GM19043 (cell line): ENCODE measurements around the gene LRTM1.

Experiments used
- ATAC-seq: cut with Tn5 transposase; IDR thresholded peaks from one replicate; pipeline ENCODE4 v1.9.1; 2021; ENCODE audit warnings: low read depth; ENCODE audit not compliant: unreplicated experiment

LRTM1 gene

GRCh38 chr3:54941690-54942362 lies 14.0 kb upstream of the LRTM1 start:
- no peak for ATAC-seq

DNA sequence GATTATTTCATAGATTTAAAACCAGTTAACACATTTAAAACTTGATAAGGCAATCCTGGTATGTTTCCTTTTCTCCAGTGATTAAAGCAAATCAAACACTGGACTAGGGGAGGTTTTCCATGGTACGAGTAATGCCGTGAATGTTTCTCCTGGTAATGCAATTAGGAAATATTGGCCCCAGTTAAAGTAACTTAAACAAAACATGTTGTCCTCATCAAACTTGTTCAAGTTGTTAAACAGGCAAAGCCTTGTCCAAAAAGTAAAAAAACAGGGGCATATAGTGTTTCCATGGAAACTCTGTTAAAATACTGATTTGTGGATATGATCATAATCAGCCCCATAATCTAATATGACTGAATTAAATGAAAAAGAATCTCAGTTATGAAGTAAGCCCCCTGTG lies 13.1 kb upstream of the LRTM1 start:
- no peak for ATAC-seq

DNA sequence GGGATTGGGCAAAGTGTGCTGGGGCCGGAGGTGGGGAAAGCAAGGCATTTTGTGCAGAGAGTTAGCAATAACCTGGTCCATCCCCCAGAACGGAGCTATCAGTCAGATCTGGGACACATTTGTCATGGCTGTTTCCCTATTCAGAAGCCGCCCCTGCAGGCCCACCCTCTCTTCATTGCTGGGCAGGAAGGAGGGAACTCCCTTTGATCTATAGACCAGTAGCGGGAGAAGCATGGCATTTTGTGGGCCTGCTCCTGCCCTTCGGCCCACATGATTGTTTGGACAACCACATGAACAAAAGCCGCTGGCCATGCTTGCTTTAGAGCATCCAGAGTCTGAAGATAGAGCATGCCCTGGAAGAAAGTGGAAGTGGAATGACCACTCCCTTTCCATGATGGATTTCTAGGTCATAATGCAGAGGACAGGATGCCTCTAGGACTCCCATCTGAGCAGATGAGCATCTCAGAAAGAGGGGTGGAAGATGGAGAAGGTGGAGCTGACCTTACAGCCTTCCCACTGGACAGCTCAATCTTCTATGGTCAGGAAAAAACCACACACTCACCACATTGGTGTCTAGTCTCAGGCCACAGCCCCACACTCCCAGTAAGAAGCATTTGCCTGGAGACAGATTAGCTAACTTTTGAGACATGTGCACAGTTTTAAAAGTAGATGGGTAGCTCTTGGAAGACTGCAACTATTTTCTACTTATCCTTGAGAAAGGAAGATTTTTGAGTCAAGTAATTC lies 11.9 kb upstream of the LRTM1 start:
- no peak for ATAC-seq

GRCh38 chr3:54936561-54936960 lies 8.7 kb upstream of the LRTM1 start:
- no peak for ATAC-seq

- ATAC-seq, result no peak
Observed at GRCh38 chr3:54935869-54936268, 8.0 kb upstream of the LRTM1 start.

GRCh38 chr3:54932606-54933005 lies 4.7 kb upstream of the LRTM1 start:
- ATAC-seq, result no peak

DNA sequence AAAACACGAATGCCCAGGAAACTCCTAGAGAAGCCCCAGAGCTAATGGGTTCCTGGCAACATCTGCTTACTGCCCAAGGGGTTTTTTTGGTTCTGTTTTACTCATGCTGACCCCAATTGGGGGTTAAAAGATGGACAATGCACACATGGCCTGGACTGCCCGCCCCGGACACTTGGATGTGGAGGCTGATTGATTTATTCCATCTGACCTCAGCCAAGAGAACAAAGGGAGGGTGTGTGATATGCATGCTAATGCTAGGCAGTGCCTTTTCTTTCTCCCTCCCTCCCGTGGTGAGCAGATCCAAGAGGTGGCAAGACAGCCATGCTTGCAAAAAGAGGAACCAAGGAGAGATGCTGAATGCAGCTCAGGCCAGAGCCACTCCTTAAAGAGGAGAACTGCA lies 3.3 kb upstream of the LRTM1 start:
- ATAC-seq, result no peak

- no peak for ATAC-seq
Observed at GRCh38 chr3:54918516-54918915, 9.3 kb downstream of the LRTM1 start.

DNA sequence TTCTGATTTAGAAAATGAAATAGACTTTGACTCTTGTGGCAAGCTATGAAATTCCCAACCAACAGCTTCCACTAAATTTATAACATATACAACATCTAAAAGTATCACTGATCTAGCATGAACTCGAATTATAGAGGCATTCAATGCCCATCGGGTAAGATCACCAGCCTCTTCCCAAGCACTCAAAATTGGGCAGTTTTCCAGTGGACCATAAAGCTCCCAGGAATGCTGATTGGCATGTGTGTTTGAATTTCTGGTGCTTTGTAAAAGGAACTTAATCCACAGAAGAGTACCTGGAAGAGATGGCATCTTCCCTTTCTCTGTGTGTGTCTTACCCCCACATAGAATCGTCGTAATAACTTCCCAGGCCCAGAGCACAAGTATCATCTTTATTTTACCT lies 10.0 kb downstream of the LRTM1 start:
- ATAC-seq, result no peak

- no peak for ATAC-seq
Observed at GRCh38 chr3:54917174-54917573, 10.7 kb downstream of the LRTM1 start.

- no peak for ATAC-seq
Observed at GRCh38 chr3:54916732-54917131, 11.1 kb downstream of the LRTM1 start.

DNA sequence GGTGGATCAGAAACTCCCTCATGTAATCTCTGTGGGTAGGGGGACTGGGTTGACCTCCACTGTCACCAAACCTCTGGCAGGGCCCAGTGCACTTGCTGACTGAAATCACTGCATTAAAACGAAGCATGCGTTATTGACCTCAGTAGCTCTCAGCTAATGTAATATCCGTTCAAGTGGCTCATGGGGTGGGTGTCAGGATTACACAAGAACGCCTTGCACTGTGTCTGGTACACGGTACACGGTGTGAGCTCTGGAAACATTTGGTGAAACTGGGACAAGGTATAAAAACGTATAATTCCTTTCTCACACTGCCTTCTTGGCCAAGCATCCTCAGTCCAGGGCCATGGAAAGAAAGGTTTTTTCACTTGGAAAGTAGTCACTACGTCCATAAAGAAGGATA lies 11.9 kb downstream of the LRTM1 start:
- no peak for ATAC-seq

GRCh38 chr3:54915181-54915580 lies 12.7 kb downstream of the LRTM1 start:
- ATAC-seq, result no peak

GRCh38 chr3:54914180-54914579 lies 13.7 kb downstream of the LRTM1 start:
- no peak for ATAC-seq

DNA sequence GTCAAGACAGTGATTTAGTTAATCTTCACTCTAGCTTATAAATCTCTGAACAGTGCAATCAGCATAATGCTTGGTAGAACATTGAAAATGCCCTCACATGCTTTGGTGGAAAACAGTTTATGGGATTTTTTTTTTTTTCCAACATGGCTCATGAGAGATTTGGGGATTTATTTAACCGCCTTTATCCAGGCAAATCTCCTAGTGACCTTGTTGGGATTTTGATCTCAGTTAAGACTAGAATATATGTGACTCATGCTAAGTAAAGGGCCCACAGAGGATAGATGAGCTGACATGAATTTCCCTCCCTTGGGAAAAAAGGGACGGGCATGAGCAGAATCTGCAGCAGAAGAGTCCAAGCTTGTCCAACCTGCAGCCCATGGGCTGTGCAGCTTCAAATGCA lies 18.7 kb downstream of the LRTM1 start:
- no peak for ATAC-seq

- no peak for ATAC-seq
Observed at GRCh38 chr3:54906763-54907162, 21.1 kb downstream of the LRTM1 start.

DNA sequence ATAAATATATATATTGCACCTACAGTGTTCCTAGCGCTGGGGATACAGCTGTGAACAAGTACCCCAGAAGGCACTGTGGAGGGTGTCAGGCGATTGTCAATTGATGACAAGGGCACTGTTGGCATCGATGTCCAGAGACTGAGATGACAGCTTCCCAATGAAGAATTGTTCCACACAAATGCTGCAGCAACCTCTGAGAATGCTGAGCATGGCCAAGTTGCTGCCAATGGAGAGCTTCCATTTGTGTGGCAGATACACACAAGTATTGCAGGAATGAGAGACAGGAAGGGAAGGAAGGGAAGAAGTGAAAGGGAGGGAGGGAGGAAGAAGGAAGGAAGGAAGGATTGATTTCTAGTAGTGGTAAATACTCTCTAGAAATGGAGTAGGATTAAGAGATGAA lies 21.9 kb downstream of the LRTM1 start:
- no peak for ATAC-seq

- no peak for ATAC-seq
Observed at GRCh38 chr3:54905261-54905888, 22.5 kb downstream of the LRTM1 start.

- ATAC-seq, result no peak
Observed at GRCh38 chr3:54901906-54902685, 25.8 kb downstream of the LRTM1 start.

DNA sequence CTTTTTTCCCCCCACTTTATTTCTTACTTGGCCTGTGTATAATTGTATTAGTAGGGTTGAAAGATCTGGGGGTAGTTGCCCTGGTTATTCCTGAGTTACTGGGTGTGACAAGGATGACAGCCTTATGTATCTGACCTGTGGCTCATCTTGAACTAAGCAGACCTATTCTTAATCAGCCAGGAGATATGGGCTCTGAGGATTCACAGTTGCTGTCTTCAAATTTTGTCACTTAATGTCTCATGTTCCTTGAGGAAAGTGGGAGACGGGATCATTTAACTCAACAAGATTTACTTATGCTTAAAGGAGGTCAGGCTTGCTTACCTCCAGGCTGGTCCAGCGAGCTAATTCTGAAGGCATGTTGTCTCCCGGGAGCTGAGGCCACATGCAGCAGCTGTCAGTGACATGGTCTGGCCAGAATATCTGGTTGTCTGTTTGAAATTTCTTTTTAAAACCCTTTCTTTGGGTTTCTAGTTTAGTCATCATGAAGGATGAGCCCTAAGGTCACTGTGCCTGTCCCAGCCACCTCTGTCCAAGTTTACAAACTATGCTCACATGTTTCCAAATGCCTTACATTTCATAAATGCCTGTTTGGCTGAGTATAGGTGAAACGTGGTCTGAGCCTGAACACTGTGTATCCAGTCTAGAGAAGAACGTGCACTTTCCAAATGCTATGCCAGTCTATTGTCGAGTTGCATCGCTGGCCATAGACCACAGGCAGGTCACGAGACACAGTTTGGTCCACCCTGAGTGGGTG lies 26.8 kb downstream of the LRTM1 start:
- no peak for ATAC-seq
